ENCODE results near the gene NEMF.

The NEMF gene

GRCh38 chr14:49732896-49733295, 119.7 kb downstream of the NEMF start:
- no peak for DNase-seq

Data from suppressor macrophage treated with lipopolysaccharide for 1 hour (primary cell).